Activated CD8-positive, alpha-beta memory T cell treated with anti-CD3 and anti-CD28 coated beads for 24 hours (primary cell): ENCODE results near the gene CRADD.
"Not testable (repeated sequence)": the region's sequence is repeated elsewhere in the genome, so short reads cannot be mapped to it uniquely, and the experiment has no call there.

Source experiments
- DNase-seq: peaks from one replicate; pipeline ENCODE4 v3.0.0-alpha.2; 2020

Gene CRADD

DNA sequence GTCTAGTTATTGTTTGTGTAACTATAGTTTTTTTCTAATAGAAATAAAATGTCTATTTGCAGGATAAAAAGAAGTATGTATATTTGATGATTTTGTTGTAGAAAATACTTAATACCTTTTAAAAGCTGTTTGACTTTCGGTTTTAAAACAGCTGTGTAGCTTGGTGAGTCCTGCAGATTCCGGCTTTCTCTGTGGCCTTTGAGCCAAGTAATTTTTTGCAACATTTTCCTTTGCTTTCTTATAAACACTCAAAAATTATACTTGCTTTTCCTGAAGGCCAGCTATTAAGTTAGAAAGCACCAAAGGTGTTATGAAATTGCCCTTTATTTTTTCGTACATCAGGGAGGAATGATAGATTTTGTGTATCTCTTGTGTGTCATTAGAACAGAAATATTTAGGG is 63.6 kb downstream of the CRADD start:
- no peak for DNase-seq

DNA sequence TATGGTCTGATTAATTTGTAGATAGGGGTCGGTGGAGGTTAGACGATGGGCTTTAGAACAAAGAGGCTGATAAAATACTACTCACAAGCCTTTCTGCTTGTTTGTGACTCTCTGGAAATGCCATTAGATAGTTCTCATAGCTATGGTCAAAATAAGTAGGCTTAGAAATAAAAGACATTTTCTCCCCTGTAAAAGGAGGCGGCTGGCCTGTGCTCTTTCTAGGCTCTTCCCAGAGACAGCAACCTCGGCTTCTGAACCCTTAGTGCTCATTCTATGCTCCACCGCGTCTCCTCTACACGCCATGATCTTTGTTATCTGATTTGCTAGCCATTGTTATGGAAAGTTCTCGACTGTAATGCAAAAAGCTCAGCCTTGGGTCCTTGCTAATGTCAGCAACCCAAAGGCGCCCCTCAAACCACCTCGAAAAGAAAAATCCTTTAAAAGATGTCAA is 64.5 kb downstream of the CRADD start:
- DNase-seq = no peak

DNA sequence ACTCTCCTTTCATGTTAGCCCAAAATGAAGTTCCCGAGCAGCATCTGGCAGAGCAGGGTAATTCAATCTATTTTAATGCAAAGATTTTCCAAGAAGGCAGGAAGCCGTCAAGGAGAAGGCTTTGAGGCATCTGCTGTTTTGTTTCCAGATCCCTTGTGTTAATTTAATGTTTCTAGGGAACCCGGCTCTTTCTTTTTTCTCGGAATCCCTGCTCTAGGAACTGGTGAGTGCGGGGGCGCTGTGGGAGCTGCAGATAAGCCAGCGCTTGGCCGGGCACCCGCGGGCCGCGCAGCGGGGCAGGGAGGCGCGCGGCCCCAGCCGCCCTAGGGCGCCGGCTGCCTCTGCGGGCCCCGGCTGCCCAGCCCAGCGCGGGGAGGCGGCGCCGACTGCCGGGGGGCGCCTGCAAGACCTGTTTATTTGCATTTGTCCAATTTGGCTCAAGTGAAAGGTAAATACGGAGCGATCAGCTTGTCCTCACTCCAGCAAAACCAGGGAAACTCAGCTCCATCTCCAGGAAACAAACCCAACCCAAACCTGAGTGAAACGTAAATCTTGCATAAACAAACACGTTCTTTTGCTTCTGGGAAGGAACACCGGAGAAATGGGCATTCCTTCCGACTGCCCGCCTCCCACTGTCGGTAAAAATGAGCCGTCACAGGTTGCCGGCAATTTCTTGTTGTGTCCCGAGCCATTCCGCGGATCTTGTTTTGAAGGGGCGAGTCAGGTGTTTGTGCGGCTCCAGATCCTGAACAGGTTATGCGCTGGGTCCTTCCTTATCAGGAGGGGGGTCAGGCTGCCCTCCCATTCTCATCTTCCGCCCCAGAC is 65.1 kb downstream of the CRADD start:
- DNase-seq = peak; percentile 84

DNA sequence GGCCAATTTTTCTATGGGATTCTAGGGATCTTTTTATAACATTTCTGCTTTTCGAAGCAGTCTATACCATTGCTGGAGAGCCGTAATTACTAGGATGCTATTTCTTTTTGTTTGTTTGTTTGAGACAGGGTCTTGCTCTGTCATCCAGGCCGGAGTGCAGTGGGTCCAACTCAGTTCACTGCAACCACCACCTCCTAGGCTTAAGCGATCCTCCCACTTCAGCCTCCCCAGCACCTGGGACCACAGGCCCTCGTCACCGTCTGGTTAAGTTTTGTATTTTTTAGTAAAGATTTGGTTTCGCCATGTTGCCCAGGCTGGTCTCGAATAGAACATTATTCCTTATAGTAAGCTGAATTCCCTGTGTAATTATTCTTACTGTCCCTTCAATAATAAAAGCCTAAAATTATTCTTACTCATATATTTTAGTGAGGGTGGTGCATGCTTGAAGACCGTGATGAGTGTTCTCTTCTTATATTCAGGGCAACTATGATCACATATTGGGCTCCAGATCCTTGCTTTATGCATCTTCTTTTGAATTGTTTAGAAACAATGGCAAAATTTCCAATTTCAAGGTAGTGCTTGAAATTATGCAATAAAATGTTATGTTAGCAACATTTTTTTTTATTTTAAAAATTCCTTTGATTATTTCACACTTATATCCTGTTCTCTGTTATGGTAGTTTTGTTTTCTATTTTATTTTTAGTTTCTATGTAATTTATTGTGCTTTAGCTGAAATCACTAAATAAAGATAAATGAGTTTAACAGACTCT is 66.2 kb downstream of the CRADD start:
- no peak for DNase-seq

DNA sequence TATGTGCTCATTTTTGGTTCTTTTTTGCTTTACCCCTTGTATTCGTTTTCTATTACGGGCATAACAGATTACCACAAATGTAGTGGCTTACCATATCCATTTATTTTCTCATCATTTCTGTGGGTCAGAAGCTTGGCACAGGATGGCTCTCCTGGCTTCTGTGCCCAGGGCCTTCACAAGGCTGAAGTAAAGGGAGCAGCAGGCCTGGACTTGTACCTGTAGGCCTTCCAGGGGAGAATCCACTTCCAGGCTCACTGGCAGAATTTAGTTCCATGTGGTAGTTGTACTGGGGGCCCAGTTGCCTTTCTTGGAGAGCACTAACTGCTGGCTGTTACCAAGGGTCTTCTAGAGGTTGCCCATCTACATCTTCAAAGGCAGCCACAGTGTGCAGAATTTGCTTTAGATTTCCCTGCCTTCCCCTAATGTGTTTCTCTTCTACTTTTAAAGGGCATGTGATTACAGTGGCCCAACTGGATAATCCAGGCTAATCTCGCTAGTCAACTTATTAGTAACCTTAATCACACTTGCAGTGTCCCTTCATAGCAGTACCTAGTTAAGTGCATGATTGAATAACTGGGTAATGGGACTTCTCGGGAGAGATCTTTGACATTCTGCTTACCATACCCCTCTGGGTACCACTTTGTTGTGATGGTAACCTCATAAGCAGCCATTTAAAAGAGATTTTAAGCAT is 67.0 kb downstream of the CRADD start:
- no peak for DNase-seq

DNA sequence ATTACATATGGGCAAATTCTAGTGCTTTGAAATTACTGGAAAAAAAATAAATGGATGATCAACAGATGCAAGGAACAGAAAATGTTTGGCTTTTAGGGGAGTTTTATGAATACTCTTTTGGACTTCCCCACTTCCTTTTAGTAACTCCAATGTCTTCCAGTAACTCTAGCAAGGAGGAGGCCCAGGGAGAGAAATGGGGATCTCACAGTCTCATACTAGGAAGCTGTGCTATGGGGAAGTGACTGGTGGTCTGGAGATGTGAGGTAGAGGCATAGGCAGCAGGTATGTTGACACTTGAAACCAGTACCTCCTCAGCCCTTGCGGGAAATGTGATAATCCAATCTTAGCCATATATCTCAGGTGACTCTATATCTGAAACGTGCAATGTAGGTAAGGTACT is 68.1 kb downstream of the CRADD start:
- DNase-seq = no peak

DNA sequence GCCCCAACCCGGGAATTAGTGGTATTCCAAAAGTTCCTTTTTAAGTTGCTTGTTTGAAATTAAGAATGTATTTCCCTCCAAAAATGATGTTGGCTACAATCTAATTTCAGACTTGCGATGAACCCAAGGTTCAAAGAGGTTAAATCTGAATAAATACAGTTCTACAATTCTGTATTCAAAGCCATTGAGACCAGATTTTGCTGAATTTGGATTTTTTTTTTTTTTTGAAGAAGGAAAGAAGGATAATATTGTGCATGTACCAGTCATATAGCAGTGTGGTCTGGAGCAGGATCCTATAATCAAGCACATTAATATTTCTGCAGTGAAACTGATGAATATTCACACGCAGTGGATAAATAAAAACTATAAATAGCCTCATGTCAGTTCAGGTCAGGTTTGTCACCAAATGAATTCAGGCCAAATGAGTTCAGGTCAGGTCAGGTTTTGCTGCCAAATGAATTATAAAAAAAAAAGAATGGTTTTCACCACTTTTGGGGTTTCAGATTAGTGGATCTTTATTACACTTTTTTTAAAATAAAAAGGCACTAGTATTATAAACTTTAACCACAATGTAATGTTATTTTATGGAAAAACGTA is 69.5 kb downstream of the CRADD start:
- no peak for DNase-seq

DNA sequence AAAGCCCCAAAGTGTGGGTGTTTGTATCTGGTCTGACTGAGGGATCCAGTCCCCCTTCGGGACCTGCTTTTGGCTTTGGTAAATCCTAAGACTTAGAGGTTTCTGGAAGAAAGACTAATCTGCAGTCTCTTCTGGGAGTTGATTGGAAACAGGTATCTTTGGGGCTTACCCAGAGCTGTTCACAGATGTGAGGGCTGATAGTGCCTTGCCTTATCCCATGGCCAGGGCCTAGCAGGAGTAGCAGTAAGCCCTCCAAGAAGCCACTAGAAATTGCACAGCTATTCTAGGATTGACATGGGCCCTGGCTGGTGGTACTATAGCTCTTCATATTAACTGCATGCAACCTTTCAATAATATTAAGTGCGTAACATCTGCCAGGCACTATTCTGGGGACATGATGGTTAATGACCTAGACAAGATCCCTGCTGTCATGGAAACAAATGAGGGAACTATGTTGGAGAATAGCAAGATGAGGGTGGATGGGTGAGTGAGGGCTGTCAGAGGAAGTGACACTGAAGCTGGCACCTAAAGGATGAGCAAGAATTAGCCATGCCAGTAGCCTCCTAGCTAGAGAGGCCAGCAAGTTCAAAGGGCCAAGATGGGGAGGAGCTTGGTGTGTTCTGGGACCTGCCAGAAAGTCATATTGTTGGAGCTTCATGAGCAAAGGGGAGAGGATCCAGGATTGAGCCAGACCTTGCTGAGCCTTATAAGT is 71.7 kb downstream of the CRADD start:
- no peak for DNase-seq

- DNase-seq = no peak
Measured at GRCh38 chr12:93749515-93749914, 72.3 kb downstream of the CRADD start.

DNA sequence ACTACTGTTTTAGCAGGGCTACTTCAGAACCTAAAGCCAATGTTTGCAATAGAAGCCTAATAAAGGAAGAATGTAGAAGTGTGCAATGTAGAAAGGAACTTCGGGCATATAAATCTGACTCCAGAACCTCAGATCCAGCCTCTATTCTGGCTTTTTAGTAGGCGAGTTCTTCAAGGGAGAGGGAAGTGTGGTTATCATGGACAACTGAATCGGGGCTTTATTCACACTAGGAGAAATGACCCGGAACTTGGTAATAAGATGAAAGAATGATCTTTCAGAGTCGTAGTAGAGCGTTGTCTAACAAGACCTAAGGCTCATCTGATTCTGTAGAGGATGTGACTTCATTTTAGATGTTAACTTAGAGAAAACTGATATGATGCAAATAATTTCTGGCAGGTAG is 72.9 kb downstream of the CRADD start:
- no peak for DNase-seq

GRCh38 chr12:93751864-93752610 is 74.9 kb downstream of the CRADD start:
- no peak for DNase-seq

GRCh38 chr12:93753285-93753684 is 76.1 kb downstream of the CRADD start:
- DNase-seq = no peak

GRCh38 chr12:93753838-93754429 is 76.8 kb downstream of the CRADD start:
- no peak for DNase-seq

DNA sequence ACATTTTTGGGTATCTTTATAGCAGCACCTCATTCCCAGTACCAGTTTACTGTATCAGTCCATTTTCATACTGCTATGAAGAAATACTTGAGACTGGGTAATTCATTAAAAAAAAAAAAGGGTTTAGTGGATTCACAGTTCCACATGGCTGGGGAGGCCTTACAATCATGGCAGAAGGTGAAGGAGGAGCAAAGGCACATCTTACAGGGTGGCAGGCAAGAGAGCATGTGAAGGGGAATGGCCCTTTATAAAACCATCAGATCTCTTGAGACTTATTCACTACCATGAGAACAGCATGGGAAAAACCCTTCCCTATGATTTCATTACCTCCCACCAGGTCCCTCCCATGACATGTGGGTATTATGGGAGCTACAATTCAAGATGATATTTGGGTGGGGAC is 77.7 kb downstream of the CRADD start:
- not testable (repeated sequence) for DNase-seq

DNA sequence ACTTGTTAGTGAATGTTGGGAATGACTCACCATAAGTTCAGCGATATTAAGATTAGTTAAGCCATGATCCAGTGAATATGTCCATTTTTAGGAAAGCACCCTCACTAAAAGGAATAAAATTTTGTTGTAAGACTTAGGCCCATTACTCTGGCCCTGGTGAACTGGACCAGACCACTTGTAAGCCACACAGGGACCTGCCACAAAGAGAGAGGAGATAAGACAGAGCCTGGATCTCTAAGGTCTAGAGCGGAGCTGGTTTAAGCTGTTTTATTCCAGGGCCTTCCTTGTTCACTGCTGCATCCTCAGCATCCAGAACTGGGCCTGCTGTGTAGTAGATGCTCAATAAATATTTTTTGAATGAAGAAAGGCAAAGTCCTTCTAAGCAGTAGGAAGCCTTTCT is 79.1 kb downstream of the CRADD start:
- no peak for DNase-seq

- no peak for DNase-seq
Measured at GRCh38 chr12:93757792-93758694, 80.9 kb downstream of the CRADD start.

DNA sequence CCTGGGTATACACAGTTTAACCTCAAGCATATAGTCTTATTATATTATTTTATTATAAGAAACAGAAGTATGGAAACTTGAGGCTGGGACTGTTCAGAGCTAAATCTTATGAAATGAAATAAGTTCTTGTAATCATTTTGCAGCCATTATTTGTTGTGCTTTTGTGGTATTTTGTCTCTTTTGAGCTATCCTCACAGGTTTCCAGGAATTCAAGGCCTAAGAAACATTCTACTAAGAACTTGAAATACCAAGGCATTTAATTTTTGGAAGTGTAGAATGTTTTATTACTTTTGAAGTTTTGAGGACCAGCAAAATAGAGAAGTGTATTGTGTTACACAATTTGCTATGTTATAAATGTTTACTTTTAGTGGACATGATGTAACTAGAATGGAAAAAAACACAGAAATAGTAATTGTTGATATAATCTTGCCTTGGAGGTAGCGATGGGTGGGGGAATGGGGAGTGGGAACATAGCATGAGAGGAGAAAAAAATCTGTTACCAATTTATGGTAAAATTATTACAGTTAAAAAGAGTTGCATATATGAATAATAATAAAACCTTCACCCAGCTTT is 81.7 kb downstream of the CRADD start:
- no peak for DNase-seq

DNA sequence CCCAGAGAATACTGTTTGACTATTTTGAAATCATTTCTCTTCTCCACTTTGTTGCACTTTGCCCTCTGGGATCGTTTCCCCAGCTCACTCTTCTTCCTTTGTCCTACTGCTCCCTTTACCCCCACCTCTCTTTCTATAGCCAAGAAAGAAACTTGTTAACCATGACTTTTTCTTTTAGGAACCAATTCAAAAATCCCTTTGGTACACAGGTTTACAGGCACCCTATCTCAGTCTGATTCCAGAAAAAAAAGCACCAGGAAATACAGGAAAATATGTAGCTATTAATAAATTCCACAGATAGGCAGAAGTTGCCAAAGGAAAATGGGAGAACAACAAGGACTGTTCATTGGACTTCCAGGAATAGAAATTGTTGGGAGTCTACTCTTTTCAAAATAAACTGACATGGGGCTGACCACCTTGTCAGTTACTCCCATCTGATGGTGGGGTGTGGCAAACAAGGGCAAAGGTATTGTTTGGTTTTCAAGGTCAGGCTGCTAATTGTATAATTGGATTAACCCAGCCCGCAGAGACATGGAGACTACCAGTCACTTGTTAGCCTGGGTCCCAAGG is 82.4 kb downstream of the CRADD start:
- DNase-seq = no peak

DNA sequence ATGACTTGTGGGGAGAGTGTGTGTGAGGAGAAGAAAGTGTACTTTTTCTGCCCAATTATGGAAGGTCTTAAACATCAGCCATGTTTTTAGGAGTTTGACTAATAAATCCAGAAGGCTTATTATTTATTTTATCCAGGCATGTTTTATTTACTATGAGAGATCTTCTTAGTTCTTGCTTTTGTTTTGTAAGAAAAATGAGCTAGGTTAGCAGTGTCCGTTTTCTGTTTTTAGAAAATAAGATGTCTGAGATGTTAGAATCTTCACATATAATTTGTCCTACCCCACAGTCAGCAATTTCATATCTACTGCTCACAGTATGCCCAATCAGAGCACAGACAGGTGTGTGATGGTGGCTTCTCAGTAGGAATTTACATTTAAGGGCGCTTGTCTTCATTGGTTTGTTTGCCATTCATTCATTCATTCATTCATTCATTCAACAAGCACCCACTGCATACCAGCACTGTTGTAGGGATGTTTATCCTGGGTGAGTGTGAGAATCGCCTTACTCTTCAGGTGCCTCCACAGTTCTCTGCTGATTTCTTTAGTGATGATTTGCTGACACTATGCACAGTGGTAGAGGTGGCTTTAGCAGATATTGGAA is 83.2 kb downstream of the CRADD start:
- no peak for DNase-seq
